HG03108 (cell line): ENCODE measurements around the gene DUSP12.

Experiments used
- ATAC-seq: cut with Tn5 transposase; IDR thresholded peaks from one replicate; pipeline ENCODE4 v1.9.1; 2021; ENCODE audit warnings: moderate library complexity; ENCODE audit not compliant: unreplicated experiment

Gene DUSP12

DNA sequence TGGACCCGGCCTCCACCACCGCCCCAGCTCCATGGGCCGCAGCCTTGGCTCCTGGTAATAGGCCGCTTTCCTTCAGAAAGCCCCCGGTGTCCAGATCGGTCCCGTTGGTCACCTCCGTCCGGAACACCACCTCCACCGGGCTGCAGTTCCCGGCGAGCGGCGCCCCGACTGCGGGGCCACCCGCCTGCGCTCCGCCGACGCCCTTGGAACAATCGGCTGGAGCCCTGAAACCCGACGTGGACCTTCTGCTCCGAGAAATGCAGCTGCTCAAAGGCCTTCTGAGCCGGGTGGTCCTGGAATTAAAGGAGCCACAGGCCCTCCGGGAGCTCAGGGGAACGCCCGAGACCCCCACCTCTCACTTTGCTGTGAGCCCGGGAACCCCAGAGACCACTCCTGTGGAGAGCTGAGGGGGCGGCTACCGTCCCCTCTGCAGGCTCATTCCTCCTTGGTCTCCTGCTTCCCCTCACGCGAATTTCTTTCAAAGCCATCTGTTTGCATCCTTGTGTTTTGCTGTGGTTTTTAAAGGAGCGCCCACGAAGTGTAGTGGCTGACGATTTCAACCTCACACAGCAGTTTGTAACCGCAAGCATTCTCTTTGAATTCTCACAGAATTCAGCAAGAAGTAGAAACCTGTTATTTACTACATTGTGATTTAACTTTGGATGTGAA is 22.2 kb upstream of the DUSP12 start:
- ATAC-seq = no peak

DNA sequence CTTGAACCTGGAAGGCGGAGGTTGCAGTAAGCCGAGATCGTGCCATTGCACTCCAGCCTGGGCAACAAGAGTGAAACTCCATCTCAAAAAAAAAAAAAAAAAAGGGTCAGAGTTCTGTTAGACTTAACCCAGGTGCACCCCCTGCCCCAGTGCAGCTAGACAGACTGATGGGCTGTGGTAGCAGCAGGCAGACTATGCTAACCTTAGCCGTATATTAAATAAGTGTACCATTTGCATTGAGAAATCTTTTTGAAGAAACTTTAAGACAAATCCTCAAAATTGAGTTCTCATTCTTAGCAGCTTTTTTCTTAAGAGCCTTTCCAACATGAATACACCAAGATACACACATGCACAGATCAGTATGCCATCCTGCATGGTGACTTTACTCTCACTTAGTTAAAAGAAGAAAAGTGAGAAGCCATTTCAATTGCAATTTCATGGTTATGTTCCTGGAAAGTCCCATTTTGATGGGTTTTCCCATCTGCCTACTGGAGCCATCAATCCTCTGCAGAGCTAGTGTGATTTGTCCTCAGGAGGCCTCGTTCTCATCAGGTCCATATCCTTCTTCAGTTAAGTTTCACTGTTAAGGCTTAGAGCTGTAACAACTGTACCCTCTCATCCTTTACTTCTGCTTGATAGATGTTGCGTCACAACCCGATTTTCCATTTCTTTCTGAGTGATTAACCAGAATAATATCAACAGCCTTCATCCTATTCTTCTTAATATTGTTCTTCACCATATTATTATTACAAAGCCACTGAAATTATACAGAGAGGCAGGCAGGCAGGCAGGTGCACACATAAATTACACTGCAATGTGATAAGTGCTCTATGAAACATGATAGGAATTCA is 21.0 kb upstream of the DUSP12 start:
- ATAC-seq = no peak

DNA sequence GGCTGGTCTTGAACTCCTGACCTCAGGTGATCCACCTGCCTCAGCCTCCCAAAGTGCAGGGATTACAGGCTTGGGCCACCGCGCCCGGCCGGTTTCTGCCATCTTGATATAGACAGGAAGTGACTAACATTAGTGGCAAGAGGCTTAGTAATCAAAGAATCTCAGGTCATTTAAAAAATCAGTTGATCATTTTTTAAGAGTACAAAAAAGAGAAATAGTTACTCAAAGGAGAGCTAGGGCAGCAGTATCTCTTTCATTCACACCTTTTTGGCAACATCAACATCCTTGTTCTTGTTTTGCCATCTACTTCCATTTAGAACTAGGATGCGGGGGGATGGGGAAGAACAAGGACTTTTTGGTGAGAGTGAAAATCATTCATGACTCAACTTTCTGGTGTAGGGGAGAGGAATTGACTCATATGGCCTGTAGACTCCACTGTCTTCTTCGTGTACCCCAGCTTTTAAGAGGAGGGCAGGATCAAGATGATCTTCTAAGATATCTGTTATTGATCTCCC is 19.5 kb upstream of the DUSP12 start:
- ATAC-seq = no peak

DNA sequence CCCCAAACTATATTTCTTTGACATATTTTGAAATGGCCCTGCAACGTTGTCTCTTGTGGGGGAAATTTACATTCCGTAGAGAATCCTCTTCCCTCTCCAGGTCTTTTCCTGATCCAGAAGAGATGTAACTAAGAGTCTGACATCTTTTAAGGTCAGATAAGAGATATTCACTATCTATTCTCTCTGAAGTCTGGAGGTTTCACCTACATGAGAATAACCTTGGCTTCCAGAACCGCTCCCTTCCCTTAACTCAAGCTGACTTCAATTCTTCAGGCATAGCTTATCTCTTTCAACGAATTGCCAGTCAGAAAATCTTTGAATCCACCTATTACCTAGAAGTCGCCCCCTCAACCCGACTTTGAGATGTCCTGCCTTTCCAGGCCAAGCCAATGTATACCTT is 18.3 kb upstream of the DUSP12 start:
- ATAC-seq = no peak

DNA sequence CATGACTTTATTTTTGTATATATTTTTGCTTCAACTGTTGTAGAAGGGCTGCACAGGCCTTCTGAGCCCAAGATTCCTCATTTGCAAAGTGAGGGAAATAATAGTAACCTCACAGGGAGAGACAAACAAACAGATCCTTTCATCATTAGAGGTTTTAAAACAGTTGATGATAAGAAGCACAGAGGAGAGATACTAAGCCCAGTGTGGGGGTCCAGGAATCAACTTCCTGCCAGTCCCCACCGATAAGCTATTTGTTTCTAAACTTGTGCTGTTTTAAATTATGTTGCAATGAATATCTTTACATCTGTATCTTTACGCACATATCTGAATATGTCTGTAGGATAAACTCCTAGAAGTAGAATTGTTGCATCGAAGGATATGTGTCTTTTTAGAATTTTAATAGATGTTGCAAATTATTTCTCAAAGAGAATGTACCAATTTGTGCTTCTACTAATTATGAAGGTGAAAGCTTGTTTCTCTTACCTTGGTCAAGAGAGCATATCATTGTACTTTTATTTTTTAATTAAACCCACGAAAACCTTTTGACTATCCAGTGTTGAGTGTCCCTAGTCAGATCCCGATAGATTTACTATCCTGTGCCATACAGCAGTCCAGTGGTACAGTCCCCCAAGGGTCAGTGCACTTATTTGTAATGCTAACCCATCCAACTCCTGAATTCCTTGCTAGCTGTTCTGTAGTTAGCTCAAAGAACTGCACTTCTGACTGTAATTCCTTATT is 17.4 kb upstream of the DUSP12 start:
- no peak for ATAC-seq

DNA sequence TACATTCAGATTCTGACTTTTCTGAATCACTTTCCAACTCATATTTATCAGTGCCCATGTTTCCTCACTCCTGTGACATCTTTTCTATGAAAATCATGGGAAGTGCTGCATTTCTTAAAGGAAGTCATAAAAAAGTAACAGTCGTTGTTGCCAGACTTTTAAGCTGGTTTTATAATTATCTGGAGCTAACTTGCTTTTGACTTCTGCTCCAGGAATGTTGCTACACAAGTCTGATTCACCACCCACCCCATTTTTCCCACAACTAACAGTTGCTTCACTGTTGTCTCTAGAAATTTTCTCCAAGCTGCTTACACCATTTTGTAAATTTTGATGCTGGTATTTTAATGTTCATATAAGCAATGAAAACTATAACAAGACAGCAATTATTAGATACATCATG is 16.1 kb upstream of the DUSP12 start:
- ATAC-seq = no peak

DNA sequence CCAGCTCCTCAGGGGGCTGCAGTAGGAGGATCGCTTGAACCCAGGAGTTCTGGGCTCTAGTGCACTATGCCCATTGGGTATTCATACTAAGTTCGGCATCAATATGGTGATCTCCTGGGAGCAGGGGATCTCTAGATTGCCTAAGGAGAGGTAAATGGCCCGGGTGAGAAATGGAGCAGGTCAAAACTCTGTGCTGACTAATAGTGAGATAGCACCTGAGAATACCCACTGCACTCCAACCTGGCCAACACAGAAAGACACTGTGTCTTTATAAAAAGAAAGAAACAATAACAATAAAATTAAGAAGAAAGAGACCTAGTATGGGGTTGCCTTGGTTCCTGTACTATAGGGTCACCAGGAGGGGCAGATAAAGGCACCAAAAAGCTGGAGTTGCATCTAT is 13.7 kb upstream of the DUSP12 start:
- no peak for ATAC-seq

DNA sequence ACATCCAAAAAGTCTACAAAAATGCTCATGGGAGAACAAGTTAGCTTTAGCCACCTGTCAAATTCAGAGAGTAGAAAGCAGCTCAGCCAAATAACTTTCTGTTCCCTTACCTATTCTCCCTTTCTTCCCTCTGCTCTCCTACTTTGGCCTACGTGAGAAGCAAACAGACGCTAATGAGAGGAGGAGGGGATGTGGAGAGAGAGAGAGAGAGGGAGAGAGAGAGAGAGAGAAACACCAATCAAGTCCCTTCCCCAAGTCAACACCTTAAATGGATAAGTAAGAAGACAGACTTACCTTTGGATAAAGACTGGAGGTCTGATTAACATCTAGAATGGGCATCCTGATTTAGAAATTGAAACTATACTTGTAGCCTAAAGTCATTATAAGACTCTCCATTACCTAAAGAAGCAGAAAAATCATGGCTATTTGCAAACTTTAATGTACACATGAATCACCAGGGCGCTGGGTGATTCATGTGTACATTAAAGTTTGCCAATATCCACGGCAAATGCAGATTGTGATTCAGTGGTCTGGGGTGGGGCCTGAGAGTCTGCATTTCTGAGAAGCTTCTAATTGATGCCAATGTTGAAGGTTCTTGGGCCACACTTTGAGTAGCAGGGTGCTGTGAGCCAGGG is 13.1 kb upstream of the DUSP12 start:
- no peak for ATAC-seq

DNA sequence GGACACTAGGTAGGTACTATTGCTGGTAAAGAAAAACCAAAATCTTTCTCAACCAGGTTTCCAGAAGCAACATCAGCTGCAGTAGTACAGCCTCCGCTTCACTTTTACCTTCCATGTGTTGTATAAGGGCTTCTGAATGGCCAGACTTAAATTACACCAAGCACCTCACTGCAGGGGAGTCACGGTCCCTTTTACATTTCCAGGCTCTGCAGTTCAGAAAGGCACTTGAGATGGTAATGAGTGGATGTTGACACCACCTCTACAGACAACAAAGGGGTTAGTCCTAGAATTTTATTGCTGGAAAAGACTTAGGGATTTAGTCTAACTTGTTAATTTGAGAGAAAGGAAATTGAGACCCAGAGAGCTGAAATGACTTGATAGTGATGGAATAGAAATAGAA is 12.0 kb upstream of the DUSP12 start:
- ATAC-seq = no peak

DNA sequence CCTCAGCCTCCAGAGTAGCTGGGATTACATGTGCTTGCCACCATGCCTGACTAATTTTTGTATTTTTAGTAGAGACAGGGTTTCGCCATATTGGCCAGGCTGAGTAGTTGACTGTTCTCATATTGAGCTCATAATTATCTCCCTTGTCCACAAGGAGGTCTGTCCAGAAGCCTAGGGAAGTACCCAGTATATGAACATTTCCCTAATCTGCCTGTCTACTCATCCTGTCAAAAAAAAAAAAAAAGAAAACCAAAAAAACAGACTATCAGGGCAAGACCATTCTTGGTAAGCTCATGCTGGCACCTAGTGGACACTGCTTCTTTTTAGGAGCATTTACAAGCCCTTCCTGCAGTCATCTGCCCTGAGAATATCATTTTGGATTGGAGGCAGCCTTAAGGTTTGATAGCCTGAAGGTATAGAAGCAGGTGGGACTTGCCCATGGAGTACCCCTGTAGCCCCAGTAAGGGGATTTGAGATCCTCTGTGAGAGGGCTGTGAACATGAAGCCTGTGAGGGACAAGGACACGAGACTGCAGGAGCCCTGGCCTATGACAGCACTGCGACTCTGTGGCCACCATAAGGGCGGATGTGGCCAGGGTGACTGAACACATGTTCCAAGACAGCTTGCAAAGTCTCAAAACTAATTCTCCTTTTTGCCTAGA is 10.8 kb upstream of the DUSP12 start:
- ATAC-seq = peak; percentile 59

DNA sequence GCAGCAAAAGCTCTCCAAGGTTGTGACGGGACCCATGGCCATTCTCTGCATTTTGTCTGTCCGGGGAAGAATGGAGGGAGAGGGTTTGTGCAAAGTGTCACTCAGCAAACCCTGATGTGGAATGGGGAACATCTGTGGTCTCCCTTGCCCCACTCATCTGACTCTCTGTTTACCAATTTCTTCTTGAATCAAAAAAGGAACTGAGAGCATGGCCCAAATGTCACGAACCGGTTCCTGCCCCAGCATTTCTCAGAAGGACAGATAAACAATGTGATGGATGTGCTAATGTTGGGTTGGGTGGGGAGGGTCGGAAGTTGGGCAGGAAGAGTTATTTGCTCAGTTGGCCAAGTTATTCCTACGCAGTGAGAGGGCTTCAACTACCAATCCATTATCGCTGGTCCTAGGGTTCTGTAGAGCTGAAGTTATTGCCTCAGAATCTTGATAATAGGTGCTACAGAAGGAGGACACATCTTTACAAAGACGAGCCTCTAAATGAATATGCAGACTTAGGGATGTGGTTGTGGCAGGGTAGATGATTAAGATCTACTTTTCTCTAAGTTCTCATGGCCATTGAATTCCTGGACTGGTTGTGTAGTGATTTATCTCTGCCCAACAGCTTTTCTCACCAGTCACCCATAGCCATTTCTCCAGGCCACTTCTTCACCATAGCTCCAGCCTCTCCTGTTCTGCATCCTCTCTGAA is 9.6 kb upstream of the DUSP12 start:
- peak; percentile 25 for ATAC-seq

DNA sequence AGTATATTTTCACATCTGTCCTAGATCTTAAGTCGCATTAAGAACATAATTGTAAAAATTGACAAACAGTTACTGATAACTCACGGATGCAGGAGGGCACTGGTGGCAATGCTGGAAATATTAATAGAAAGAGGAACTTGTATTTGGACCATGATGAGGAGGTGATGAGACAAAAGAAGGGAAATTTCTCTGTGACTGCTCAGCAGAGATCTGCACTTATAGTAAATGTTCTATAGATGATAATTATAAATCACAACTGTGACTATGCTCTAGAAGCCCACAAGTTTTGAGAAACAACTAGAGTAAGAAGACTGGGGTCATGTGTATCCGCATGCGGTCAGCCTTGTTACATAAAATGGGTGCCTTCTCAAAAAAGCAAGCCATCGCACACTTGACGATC is 8.7 kb upstream of the DUSP12 start:
- ATAC-seq = no peak

DNA sequence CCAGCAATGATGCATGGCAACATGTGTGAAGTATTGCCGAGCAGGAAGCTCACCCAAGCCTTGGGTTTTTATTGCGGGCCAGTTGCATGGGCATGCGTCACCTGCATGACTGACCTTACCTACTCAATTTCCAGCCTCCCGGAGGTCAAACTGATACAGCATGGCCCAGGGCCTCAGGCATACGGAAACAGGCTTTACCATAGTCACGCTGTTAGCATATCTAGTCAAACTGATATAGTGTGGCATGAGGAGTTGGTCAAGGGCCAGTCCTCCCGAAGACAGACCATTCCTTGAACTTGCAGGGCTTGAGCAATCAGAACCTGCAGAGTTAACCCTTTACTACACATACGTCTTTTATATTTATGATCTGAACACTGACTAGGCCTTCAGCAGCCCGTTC is 6.4 kb upstream of the DUSP12 start:
- ATAC-seq = no peak

DNA sequence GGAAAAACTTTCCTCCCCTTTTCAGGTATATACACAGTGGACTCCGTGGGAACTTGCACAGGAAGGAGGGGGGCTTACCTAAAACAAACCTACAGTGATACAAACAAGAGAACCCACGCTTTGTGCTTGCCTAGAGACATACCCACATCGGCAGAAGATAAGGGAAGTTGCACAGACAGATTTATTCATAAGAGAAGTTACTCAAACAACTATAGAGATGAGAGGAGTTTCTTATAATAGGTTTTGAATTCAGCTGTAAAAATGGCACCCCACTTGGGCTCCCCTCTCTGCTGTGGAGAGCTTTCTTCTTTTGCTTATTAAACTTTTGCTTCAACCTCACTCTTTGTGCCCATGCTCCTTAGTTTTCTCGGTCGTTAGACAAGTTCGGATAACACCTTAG is 1.8 kb upstream of the DUSP12 start:
- ATAC-seq = no peak

DNA sequence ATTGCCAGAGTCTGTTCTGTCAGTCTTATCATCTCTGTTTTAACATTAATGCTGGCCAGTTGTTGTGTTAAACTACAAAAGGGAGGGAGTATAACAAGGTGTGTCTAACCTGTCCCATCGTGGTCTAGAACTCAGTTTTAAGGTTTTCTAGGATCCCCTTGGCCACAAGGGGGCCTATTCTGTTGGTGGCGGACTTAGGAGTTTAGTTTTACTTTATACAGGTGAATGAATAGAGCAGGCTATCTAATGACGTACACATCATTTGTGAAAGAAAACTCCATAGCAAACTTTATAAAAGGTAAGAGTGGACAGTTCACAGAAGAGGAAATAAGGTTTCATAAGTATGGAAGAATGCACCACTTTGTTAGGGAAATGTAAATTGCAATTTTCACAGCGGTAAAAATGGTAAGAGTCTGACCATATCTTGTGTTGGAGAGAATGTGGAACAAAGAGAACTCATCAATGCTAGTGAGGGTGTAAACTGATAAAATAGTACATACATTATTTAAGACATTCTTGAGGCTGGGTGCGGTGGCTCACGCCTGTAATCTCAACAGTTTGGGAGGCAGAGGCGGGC is 14.0 kb downstream of the DUSP12 start:
- ATAC-seq = no peak

DNA sequence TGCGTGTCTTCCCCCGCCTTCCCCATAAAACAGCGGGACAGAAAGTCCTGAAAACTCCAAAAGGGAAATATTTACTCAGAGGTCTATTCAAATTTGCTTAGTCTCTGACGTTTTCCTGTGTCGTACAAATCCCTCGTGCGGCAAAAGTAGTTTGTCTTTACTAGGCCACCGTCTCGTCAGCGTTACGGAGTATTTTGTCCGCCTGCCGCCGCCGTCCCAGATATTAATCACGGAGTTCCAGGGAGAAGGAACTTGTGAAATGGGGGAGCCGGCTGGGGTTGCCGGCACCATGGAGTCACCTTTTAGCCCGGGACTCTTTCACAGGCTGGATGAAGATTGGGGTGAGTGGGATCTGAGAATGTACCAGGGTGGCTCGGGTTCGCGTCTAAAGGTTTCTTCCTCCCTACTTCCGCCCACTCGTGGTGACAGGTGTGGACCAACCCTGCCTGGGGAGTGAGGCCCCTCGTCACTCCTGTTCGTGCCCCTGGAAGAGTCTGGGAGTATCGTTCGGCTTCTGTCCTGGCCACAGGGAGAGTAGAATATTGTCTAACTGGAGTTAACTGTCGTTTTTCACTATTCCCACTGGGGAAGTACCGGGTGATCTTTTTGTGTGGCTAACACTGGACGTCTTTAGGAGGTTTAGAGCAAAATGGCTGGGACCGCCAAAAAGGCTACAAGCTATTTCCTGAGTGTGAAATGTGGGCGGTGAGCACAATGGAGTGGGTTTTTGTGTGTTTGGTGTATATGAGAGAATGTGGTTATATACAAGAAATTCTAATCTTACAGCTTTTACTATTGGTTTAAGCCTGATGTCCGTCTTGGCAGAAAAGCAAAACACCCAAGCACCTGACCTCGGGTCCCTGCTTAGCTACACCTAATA is 16.8 kb downstream of the DUSP12 start, which contains the start of gene ATF6:
TSS of gene ATF6 (plus strand) at position 219 of the 880 bp plus-strand sequence. CDS start at position 260, 41 bp downstream.
- ATAC-seq = peak; percentile 57

DNA sequence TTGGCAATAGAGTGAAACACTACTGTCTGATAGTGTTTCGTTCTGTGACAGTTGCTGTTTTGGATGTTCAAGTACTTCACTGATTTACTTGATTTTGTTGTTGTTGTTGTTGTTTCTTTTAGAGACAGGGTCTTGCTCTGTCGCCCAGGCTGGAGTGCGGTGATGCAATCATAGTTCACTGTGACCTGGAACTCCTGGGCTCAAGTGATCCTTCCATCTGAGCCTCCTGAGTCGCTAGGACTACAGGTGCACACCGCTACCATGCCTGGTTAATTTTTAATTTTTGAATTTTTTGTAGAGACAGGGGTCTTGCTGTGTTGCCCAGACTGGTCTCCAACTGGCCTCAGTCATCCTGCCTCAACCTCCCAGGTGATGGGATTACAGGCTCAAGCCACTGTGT is 18.9 kb downstream of the DUSP12 start:
- no peak for ATAC-seq

DNA sequence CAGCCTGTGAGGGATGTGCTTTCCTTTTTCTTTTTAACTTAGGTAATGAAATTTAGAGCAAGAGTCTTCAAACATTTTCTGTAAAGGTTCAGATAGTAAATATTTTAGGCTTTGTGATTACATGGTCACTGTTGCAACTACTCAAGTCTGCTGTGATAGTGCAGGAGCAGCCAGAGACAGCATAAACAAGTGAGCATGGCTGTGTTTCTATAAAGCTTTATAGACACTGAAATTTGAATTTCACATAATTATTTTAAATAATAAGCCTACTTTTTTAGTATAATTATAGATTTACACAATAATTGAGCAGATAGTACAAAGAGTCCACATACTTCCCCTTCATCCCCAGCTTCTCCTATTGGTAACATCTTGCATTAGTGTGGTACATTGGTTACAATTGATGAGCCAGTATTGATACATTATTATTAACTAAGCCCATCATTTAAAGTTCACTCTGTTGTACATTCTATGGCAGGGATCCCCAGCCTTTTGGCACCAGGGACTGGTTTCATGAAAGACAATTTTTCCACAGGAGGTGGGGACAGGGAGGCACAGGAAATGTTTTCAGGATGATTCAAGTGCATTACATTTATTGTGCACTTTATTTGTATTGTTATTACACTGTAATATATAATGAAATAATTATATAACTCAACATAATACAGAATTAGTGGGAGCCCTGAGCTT is 19.5 kb downstream of the DUSP12 start:
- no peak for ATAC-seq
